GM12878 (cell line): ENCODE measurements around the gene REV3L. TPM values are rescaled to one million over a fixed set of nuclear protein-coding genes. Genes with fewer than 3 reads are reported as not detected.

Source experiments
- ATAC-seq: fragments of 200-7000 bp; cut with Tn5 transposase; 3 replicates; pipeline ENCODE4 v1.9.1; 2020; ENCODE audit warnings: mild to moderate bottlenecking, moderate library complexity
- BruUV-seq: library from RNA; stranded (reverse); fragments of 400-500 nt; replicated peaks from 2 replicates; lab custom pipeline; 2021; lab: Mats Ljungman, UMichigan
- CTCF ChIA-PET: fragments of 300-600 bp; sonication (Branson Sonifier 250); formaldehyde crosslinking; extraction: SDS; loops from one replicate; lab custom pipeline; 2021; ENCODE audit warnings: inconsistent platforms; lab: Yijun Ruan, JAX
- POLR2A ChIA-PET: fragments of 350-600 bp; formaldehyde crosslinking; extraction: SDS; loops from one replicate; lab custom pipeline; 2021; ENCODE audit warnings: inconsistent platforms; lab: Charles Lee
- RAD21 ChIA-PET: fragments of 300-600 bp; sonication (Branson Sonifier 250); formaldehyde crosslinking; loops from one replicate; lab custom pipeline; 2023; ENCODE audit warnings: antibody characterized with exemption; ENCODE audit not compliant: unreplicated experiment; lab: Charles Lee
- SMC1A ChIA-PET: fragments of 300-600 bp; sonication (Branson Sonifier 250); formaldehyde crosslinking; loops from one replicate; lab custom pipeline; 2023; ENCODE audit not compliant: unreplicated experiment, uncharacterized antibody; lab: Charles Lee
- DNase-seq: peaks from one replicate; pipeline ENCODE4 v3.0.0-alpha.2; 2011; ENCODE audit warnings: low read depth, low spot score
- FAIRE-seq: peaks from 3 replicates; lab custom pipeline; 2011; peaks lifted over from hg19 to GRCh38; lab: Jason Lieb, UNC
- H2AFZ ChIP-seq: 2 replicates; pipeline ENCODE4 v1.6.0; 2011; ENCODE audit warnings: low read depth, low read length, control low read depth; ENCODE audit not compliant: control insufficient read depth
- H3K27ac ChIP-seq: 2 replicates; pipeline ENCODE4 v1.5.1; 2011; ENCODE audit warnings: control low read depth; ENCODE audit not compliant: control insufficient read depth, insufficient read depth
- H3K27me3 ChIP-seq, 2 experiments: replicated peaks in 1 of 2; 2 replicates each; pipeline versions ENCODE4 v1.6.0 to v1.6.1; 2011; ENCODE audit warnings: low read length in 1 of 2; ENCODE audit not compliant: control insufficient read depth in 2 of 2, insufficient read depth in 2 of 2
- H3K36me3 ChIP-seq, 2 experiments: 2 replicates each; pipeline ENCODE4 v1.5.1; 2011; ENCODE audit warnings: low read length in 1 of 2; ENCODE audit not compliant: control insufficient read depth in 2 of 2, insufficient read depth in 2 of 2
- H3K4me1 ChIP-seq: 2 replicates; pipeline ENCODE4 v1.6.1; 2011; ENCODE audit warnings: mild to moderate bottlenecking, low read length, moderate library complexity, mixed read lengths; ENCODE audit not compliant: control insufficient read depth, insufficient read depth
- H3K4me2 ChIP-seq: 2 replicates; pipeline ENCODE4 v1.6.0; 2011; ENCODE audit warnings: control low read depth; ENCODE audit not compliant: control insufficient read depth, insufficient read depth
- H3K4me3 ChIP-seq: fragments of 200-600 bp; sonication (generic); 2 replicates; pipeline ENCODE4 v1.5.1; 2016
- H3K79me2 ChIP-seq: 2 replicates; pipeline ENCODE4 v1.6.0; 2011; ENCODE audit warnings: low read length; ENCODE audit not compliant: control insufficient read depth, insufficient read depth
- H3K9ac ChIP-seq: 2 replicates; pipeline ENCODE4 v1.8.0; 2011; ENCODE audit warnings: low read length, control low read depth, mixed read lengths; ENCODE audit not compliant: control insufficient read depth, insufficient read depth
- H3K9me3 ChIP-seq: replicated peaks from 3 replicates; pipeline ENCODE4 v1.5.1; 2011; ENCODE audit warnings: mild to moderate bottlenecking, low read length; ENCODE audit not compliant: control insufficient read depth, insufficient read depth
- H4K20me1 ChIP-seq: 2 replicates; pipeline ENCODE4 v1.6.0; 2011; ENCODE audit not compliant: control insufficient read depth, insufficient read depth
- CEBPB ChIP-seq, 2 experiments: fragments of 150-350 bp in 1 of 2; IDR thresholded peaks; 2 replicates each; pipeline ENCODE4 v1.6.1; 2012 to 2014; ENCODE audit warnings: low read depth in 2 of 2, low read length in 2 of 2, borderline replicate concordance in 1 of 2, inconsistent platforms in 1 of 2
- E4F1 ChIP-seq: fragments of 450-650 bp; IDR thresholded peaks from 2 replicates; pipeline ENCODE4 v1.6.1; 2018; ENCODE audit warnings: borderline replicate concordance, mild to moderate bottlenecking; ENCODE audit not compliant: partially characterized antibody
- EED ChIP-seq: sonication (generic); IDR thresholded peaks from 2 replicates; pipeline ENCODE4 v1.6.1; 2016; ENCODE audit warnings: antibody characterized with exemption, low read depth
- EGR1 ChIP-seq, 2 experiments: IDR thresholded peaks; 1 replicate in 1 of 2; 2 replicates in 1 of 2; pipeline ENCODE4 v1.6.1; 2011 to 2012; ENCODE audit warnings: low read depth in 2 of 2, low read length in 2 of 2, borderline replicate concordance in 1 of 2, mild to moderate bottlenecking in 1 of 2, moderate library complexity in 1 of 2
- FOXM1 ChIP-seq: IDR thresholded peaks from 2 replicates; pipeline ENCODE4 v1.6.1; 2012; ENCODE audit warnings: low read depth, mild to moderate bottlenecking, inconsistent platforms, low read length, moderate library complexity
- HDAC2 ChIP-seq: fragments of 200-600 bp; sonication (generic); IDR thresholded peaks from 2 replicates; pipeline ENCODE4 v1.6.1; 2017
- JUNB ChIP-seq: IDR thresholded peaks from 2 replicates; pipeline ENCODE4 v1.6.1; 2016; ENCODE audit warnings: antibody characterized with exemption, mild to moderate bottlenecking
- KLF5 ChIP-seq: fragments of 450-650 bp; IDR thresholded peaks from 2 replicates; pipeline ENCODE4 v1.6.1; 2014; ENCODE audit warnings: mild to moderate bottlenecking; ENCODE audit not compliant: partially characterized antibody
- MEF2A ChIP-seq: IDR thresholded peaks from 2 replicates; pipeline ENCODE4 v1.6.1; 2011; ENCODE audit warnings: low read depth, mild to moderate bottlenecking, low read length, moderate library complexity; ENCODE audit not compliant: insufficient read depth
- MEF2B ChIP-seq: fragments of 450-650 bp; IDR thresholded peaks from 2 replicates; pipeline ENCODE4 v1.6.1; 2018; ENCODE audit warnings: mild to moderate bottlenecking, moderate library complexity; ENCODE audit not compliant: partially characterized antibody, poor library complexity, severe bottlenecking
- NBN ChIP-seq: fragments of 450-650 bp; IDR thresholded peaks from 2 replicates; pipeline ENCODE4 v1.6.1; 2016
- NFYB ChIP-seq: IDR thresholded peaks from 2 replicates; pipeline ENCODE4 v1.6.1; 2011; ENCODE audit warnings: low read depth, mild to moderate bottlenecking, low read length, improper control_type of control experiment, moderate library complexity; ENCODE audit not compliant: insufficient read depth
- POLR2AphosphoS2 ChIP-seq: IDR thresholded peaks from 2 replicates; pipeline ENCODE4 v1.6.1; 2011; ENCODE audit warnings: low read depth, mild to moderate bottlenecking, low read length, improper control_type of control experiment, moderate library complexity
- POU2F2 ChIP-seq: IDR thresholded peaks from 3 replicates; pipeline ENCODE4 v1.6.1; 2011; ENCODE audit warnings: low read depth, mild to moderate bottlenecking, low read length, borderline replicate concordance
- SMC3 ChIP-seq: IDR thresholded peaks from 2 replicates; pipeline ENCODE4 v1.6.1; 2011; ENCODE audit warnings: low read length, improper control_type of control experiment, borderline replicate concordance
- SUPT20H ChIP-seq: IDR thresholded peaks from 2 replicates; pipeline ENCODE4 v1.6.1; 2011; ENCODE audit warnings: low read depth, mild to moderate bottlenecking, low read length, moderate library complexity, borderline replicate concordance; ENCODE audit not compliant: control insufficient read depth
- YY1 ChIP-seq: IDR thresholded peaks from 2 replicates; pipeline ENCODE4 v1.6.1; 2011; ENCODE audit warnings: low read depth, mild to moderate bottlenecking, low read length
- ZNF622 ChIP-seq: fragments of 450-650 bp; IDR thresholded peaks from 2 replicates; pipeline ENCODE4 v1.6.1; 2017; ENCODE audit warnings: mild to moderate bottlenecking, inconsistent platforms
- WGBS: methylation state at CpG from one replicate; pipeline ENCODE4 v1.1.6; 2016; ENCODE audit warnings: low lambda C conversion rate; ENCODE audit not compliant: insufficient replicate concordance, insufficient coverage; ENCODE audit errors: missing lambda C conversion rate; 5-methylcytosine and 5-hydroxymethylcytosine counted together
- in situ Hi-C: fragments of 300-500 bp; cut with MboI; formaldehyde crosslinking; loops from 9 replicates; pipeline ENCODE4 v1.14.3; 2018; ENCODE audit warnings: mixed read lengths
- intact Hi-C: fragments of 100-400 bp; cut with micrococcal nuclease; formaldehyde crosslinking; loops from one replicate; pipeline ENCODE4 v1.14.2; 2022; ENCODE audit not compliant: unreplicated experiment
- polyA plus RNA-seq, 11 experiments: library from polyadenylated mRNA; depleted of rRNA in 4 of 11; unstranded in 6 of 11; stranded (reverse) in 5 of 11; fragments of >200 nt; fragmentation: Nextera tagmentation in 4 of 11; fragmentation: Illumina TruSeq in 1 of 11; extraction: Ambion mirVana in 4 of 11; extraction: Trizol in 1 of 11; gene quantifications; 1 replicate in 1 of 11; 2 replicates in 10 of 11; pipeline versions ENCODE4 v1.2.1 to v1.2.3, GENCODE V29; 2011 to 2016; ENCODE audit warnings: inconsistent platforms in 2 of 11, missing spikeins in 2 of 11, low read depth in 1 of 11
- total RNA-seq, 4 experiments: library from RNA; depleted of rRNA in 3 of 4; stranded (reverse); fragments of >200 nt in 3 of 4; fragmentation: Illumina TruSeq in 1 of 4; extraction: Trizol in 1 of 4; gene quantifications; 2 replicates each; pipeline versions ENCODE4 v1.2.1 to v1.2.3, GENCODE V29; 2013 to 2021

Gene REV3L
- total and polyA plus RNA-seq, 10 of the 15 experiments (the other 5 are each of a cell fraction or from before 2014, with no cell fraction given): 7.6 to 33.6 (median 21.5) TPM

GRCh38 chr6:111503194-111503593 lies 20.2 kb upstream of the REV3L start:
- no peak overlapping the region for H3K4me3 ChIP-seq
- FAIRE-seq (no peak), ATAC-seq (no peak), DNase-seq (no peak)
- ChIA-PET RAD21 (no interaction called here), SMC1A (interaction anchor here (0.9 to 1.5 kb wide), 5 partner anchors 16 to 244 kb away, joined by 3 to 4 read pairs (median 4); a partner anchor contains a TSS), POLR2A (no interaction called here), CTCF (no interaction called here)
- H4K20me1 ChIP-seq: no peaks in the 10 kb centered on the region
- no peak overlapping the region for H3K4me2 ChIP-seq
- H3K79me2 ChIP-seq: no peaks in the 10 kb centered on the region
- in situ Hi-C loops (no loop called here), intact Hi-C loops (no loop called here)
- H3K36me3 ChIP-seq: no peaks in the 10 kb centered on the region
- H3K27ac ChIP-seq: no peak overlapping the region
- BruUV-seq: no TSS peak
- no peaks in the 10 kb centered on the region for H3K27me3 ChIP-seq
- TF ChIP-seq HDAC2 (no peak), CEBPB (IDR thresholded peaks at IDR 0.05; ENCODE audit: borderline replicate concordance in 1 of 2, low read depth in 2 of 2, low read length in 2 of 2) (no peak), EGR1 (IDR thresholded peaks at IDR 0.05; ENCODE audit: borderline replicate concordance in 1 of 2, low read depth in 2 of 2, low read length in 2 of 2) (no peak), POU2F2 (no peak), KLF5 (no peak), SUPT20H (no peak), NFYB (no peak), E4F1 (no peak), JUNB (no peak), EED (no peak), SMC3 (no peak), YY1 (no peak), NBN (no peak), MEF2B (no peak), ZNF622 (no peak), MEF2A (no peak), POLR2AphosphoS2 (no peak), FOXM1 (no peak)
- no peaks in the 10 kb centered on the region for H3K4me1 ChIP-seq
- 100% methylated on average over 1 of the region's 1 CpG for WGBS
- no peaks in the 10 kb centered on the region for H3K9me3 ChIP-seq
- H3K9ac ChIP-seq: no peak overlapping the region
- H2AFZ ChIP-seq: no peak overlapping the region
